CD14-positive monocyte (primary cell): ENCODE data around the gene THAP3. TPM values are rescaled to one million over a fixed set of nuclear protein-coding genes. Genes with fewer than 3 reads are reported as not detected.

ENCODE experiments used
- DNase-seq, 3 donors: peaks; one replicate each; pipeline ENCODE4 v3.0.0-alpha.2; 2011 to 2022
- H2AFZ ChIP-seq: 2 replicates; pipeline ENCODE4 v1.6.0; 2012; ENCODE audit warnings: mild to moderate bottlenecking, low read depth, low read length, inconsistent platforms; ENCODE audit not compliant: insufficient read depth, poor library complexity, severe bottlenecking
- H3K27ac ChIP-seq, 2 donors: 1 replicate in 1 of 2; 2 replicates in 1 of 2; pipeline ENCODE4 v1.5.1; 2012 to 2013; ENCODE audit warnings: low read length in 2 of 2, control low read depth in 1 of 2, inconsistent platforms in 1 of 2, low read depth in 1 of 2, mild to moderate bottlenecking in 1 of 2
- H3K27me3 ChIP-seq, 2 donors: one replicate each; pipeline versions ENCODE4 v1.6.0 to v1.6.1; 2011 to 2013; ENCODE audit warnings: low read length in 2 of 2; ENCODE audit not compliant: control insufficient read depth in 2 of 2, insufficient read depth in 2 of 2
- H3K36me3 ChIP-seq, 2 donors: replicated peaks in 1 of 2; 1 replicate in 1 of 2; 2 replicates in 1 of 2; pipeline versions ENCODE4 v1.5.1 to v1.6.1; 2012 to 2013; ENCODE audit warnings: low read length in 2 of 2, control low read depth in 1 of 2, inconsistent platforms in 1 of 2, mild to moderate bottlenecking in 1 of 2; ENCODE audit not compliant: insufficient read depth in 2 of 2, control insufficient read depth in 1 of 2
- H3K4me1 ChIP-seq, 2 donors: 1 replicate in 1 of 2; 2 replicates in 1 of 2; pipeline versions ENCODE4 v1.5.1 to v1.6.1; 2012 to 2013; ENCODE audit warnings: low read length in 2 of 2, control low read depth in 1 of 2, inconsistent platforms in 1 of 2, mild to moderate bottlenecking in 1 of 2, moderate library complexity in 1 of 2; ENCODE audit not compliant: insufficient read depth in 2 of 2, control insufficient read depth in 1 of 2
- H3K4me2 ChIP-seq: replicated peaks from 2 replicates; pipeline ENCODE3; 2012; ENCODE audit warnings: low read length, moderate library complexity, mild to moderate bottlenecking; ENCODE audit not compliant: poor library complexity, severe bottlenecking; ENCODE audit errors: extremely low read depth
- H3K4me3 ChIP-seq, 3 experiments: fragments of 200-600 bp in 1 of 3; sonication (generic) in 1 of 3; replicated peaks in 1 of 3; 1 replicate in 2 of 3; 2 replicates in 1 of 3; pipeline ENCODE4 v1.5.1; 2011 to 2013; ENCODE audit warnings: low read length in 3 of 3, mild to moderate bottlenecking in 3 of 3, control low read depth in 2 of 3, low read depth in 2 of 3, inconsistent platforms in 1 of 3, moderate library complexity in 1 of 3
- H3K79me2 ChIP-seq: 2 replicates; pipeline ENCODE4 v1.6.0; 2012; ENCODE audit warnings: mild to moderate bottlenecking, control low read depth, inconsistent platforms, low read length, moderate library complexity; ENCODE audit not compliant: insufficient read depth
- H3K9ac ChIP-seq: 2 replicates; pipeline ENCODE4 v1.6.0; 2017; ENCODE audit warnings: low read length, mild to moderate bottlenecking; ENCODE audit not compliant: insufficient read depth, poor library complexity, severe bottlenecking
- H3K9me3 ChIP-seq, 2 donors: replicated peaks in 1 of 2; 1 replicate in 1 of 2; 2 replicates in 1 of 2; pipeline versions ENCODE4 v1.5.1 to v1.6.1; 2012 to 2013; ENCODE audit warnings: low read length in 2 of 2, control low read depth in 1 of 2; ENCODE audit not compliant: control insufficient read depth in 1 of 2, insufficient read depth in 1 of 2
- H4K20me1 ChIP-seq: 2 replicates; pipeline ENCODE4 v1.6.0; 2012; ENCODE audit warnings: mild to moderate bottlenecking, low read length, control low read depth, moderate library complexity; ENCODE audit not compliant: insufficient read depth
- H3K27ac Mint-ChIP-seq, 7 donors: one replicate each; pipeline ENCODE4 v1.8.0; 2020; ENCODE audit warnings: mild to moderate bottlenecking in 7 of 7, mixed read lengths in 7 of 7, moderate library complexity in 6 of 7, inconsistent platforms in 2 of 7
- H3K27me3 Mint-ChIP-seq, 3 donors: one replicate each; pipeline ENCODE4 v1.8.0; 2021 to 2022; ENCODE audit warnings: low read depth in 3 of 3, mild to moderate bottlenecking in 3 of 3, mixed read lengths in 3 of 3, moderate library complexity in 3 of 3, inconsistent platforms in 1 of 3
- H3K36me3 Mint-ChIP-seq, 2 donors: one replicate each; pipeline ENCODE4 v1.8.0; 2020; ENCODE audit warnings: mixed read lengths in 2 of 2, inconsistent platforms in 1 of 2, mild to moderate bottlenecking in 1 of 2
- H3K4me1 Mint-ChIP-seq: one replicate; pipeline ENCODE4 v1.8.0; 2020; ENCODE audit warnings: mild to moderate bottlenecking, mixed read lengths
- H3K4me3 Mint-ChIP-seq, 2 donors: one replicate each; pipeline ENCODE4 v1.8.0; 2020; ENCODE audit warnings: mild to moderate bottlenecking in 2 of 2, mixed read lengths in 2 of 2, moderate library complexity in 1 of 2
- H3K9me3 Mint-ChIP-seq, 7 donors: one replicate each; pipeline ENCODE4 v1.8.0; 2020 to 2022; ENCODE audit warnings: mixed read lengths in 7 of 7, mild to moderate bottlenecking in 6 of 7, moderate library complexity in 6 of 7, inconsistent platforms in 2 of 7
- WGBS: methylation state at CpG from one replicate; pipeline ENCODE4 v1.1.5; 2013; ENCODE audit warnings: missing lambda C conversion rate; ENCODE audit not compliant: insufficient coverage; 5-methylcytosine and 5-hydroxymethylcytosine counted together
- intact Hi-C, 2 donors: fragments of 100-400 bp; cut with micrococcal nuclease; formaldehyde crosslinking; loops; one replicate each; pipeline versions ENCODE4 v1.15.0 to v1.15.1; 2023
- polyA plus RNA-seq, 3 donors: library from polyadenylated mRNA; depleted of rRNA in 1 of 3; unstranded in 2 of 3; stranded (reverse) in 1 of 3; fragments of 300-500 nt in 2 of 3; fragments of >200 nt in 1 of 3; fragmentation: Illumina TruSeq in 2 of 3; gene quantifications; 1 replicate in 2 of 3; 2 replicates in 1 of 3; pipeline ENCODE4 v1.2.3, GENCODE V29; 2012 to 2021
- TF ChIP-seq, protein P1 (sequence below): fragments of 200-600 bp; IDR thresholded peaks from one replicate; pipeline ENCODE4 v1.8.0; 2022; ENCODE audit warnings: antibody characterized with exemption, mild to moderate bottlenecking

THAP3 gene
- polyA plus RNA-seq, 3 donors, result 10.3 to 12.8 (median 10.3) TPM

- peak overlapping the region in 1 of 3 experiments; percentile 83 for H3K4me3 ChIP-seq
- 91% methylated on average over 14 of the region's 14 CpGs for WGBS
- H2AFZ ChIP-seq, result peak overlapping the region; percentile 70
Measured at GRCh38 chr1:6578624-6579373, 45.9 kb upstream of the THAP3 start.

More at GRCh38 chr1:6578624-6579373, 45.9 kb upstream of the THAP3 start:
- Mint-ChIP-seq H3K4me3 (no peak overlapping the region), H3K27ac (peak overlapping the region; percentile 97 to 100 (median 99)), H3K4me1 (peaks cover 34% of the 10 kb centered on the region), H3K27me3 (peaks cover 0 to 3% (median 1%) of the 10 kb centered on the region in 3 donors), H3K9me3 (peaks cover 0 to 3% (median 0%) of the 10 kb centered on the region in 7 donors), H3K36me3 (peaks cover 0 to 1% of the 10 kb centered on the region in 2 donors)
- peak in 1 of 3 donors; percentile 8 for DNase-seq
- intact Hi-C loops, result no loop called here
- H3K9me3 ChIP-seq, result no peaks in the 10 kb centered on the region
- TF ChIP-seq, protein P1, sequence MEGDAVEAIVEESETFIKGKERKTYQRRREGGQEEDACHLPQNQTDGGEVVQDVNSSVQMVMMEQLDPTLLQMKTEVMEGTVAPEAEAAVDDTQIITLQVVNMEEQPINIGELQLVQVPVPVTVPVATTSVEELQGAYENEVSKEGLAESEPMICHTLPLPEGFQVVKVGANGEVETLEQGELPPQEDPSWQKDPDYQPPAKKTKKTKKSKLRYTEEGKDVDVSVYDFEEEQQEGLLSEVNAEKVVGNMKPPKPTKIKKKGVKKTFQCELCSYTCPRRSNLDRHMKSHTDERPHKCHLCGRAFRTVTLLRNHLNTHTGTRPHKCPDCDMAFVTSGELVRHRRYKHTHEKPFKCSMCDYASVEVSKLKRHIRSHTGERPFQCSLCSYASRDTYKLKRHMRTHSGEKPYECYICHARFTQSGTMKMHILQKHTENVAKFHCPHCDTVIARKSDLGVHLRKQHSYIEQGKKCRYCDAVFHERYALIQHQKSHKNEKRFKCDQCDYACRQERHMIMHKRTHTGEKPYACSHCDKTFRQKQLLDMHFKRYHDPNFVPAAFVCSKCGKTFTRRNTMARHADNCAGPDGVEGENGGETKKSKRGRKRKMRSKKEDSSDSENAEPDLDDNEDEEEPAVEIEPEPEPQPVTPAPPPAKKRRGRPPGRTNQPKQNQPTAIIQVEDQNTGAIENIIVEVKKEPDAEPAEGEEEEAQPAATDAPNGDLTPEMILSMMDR, result no peak
- no peaks in the 10 kb centered on the region for H3K36me3 ChIP-seq
- peaks cover 33 to 34% of the 10 kb centered on the region in 2 donors for H3K4me1 ChIP-seq
- peak overlapping the region in 1 of 2 donors; percentile 97 for H3K27ac ChIP-seq
- H3K4me2 ChIP-seq, result peak overlapping the region; percentile 88
- H3K9ac ChIP-seq, result peak overlapping the region; percentile 99
- no peaks in the 10 kb centered on the region for H3K27me3 ChIP-seq
- H3K79me2 ChIP-seq, result peaks cover 28% of the 10 kb centered on the region
- peaks cover 28% of the 10 kb centered on the region for H4K20me1 ChIP-seq
